Frontal cortex (tissue), 4 donors: ENCODE measurements around the gene SDK1. TPM values are rescaled to one million over a fixed set of nuclear protein-coding genes. Genes with fewer than 3 reads are reported as not detected.
A peak's percentile ranks its signal among the peaks of the same experiment; 100 is the strongest.

Experiments
- DNase-seq, 2 donors: peaks; one replicate each; pipeline ENCODE4 v3.0.0; 2012; ENCODE audit warnings: low spot score in 2 of 2
- FAIRE-seq: peaks from 2 replicates; lab custom pipeline; 2012; peaks lifted over from hg19 to GRCh38; lab: Jason Lieb, UNC
- total RNA-seq: library from RNA; depleted of rRNA; stranded (reverse); fragments of >200 nt; gene quantifications from one replicate; pipeline ENCODE4 v1.2.3, GENCODE V29; 2014
- donor health status: control.
- donor health status: control.
- donor health status: control.

SDK1 gene
- total RNA-seq, 1 donor from 2014 or later: 33.0 TPM

DNA sequence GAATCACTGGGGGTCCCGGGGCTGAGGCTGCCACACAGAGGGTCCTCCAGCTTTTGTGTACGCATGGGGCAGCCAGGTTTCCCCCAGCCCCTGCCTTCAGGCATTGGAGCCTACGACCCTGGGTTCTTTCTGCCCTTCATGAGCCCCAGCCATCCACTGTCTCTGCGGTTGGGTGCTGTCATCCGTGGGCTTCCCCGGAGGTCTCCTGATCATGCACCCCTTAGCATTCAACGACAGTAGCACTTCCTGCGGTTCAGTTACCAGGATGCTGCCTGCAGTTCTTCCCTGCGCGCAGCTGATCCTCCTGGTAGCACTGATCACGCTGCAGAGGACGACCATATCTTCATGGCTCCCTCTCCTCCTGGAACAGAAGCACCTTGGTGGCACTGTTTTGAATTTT lies 676.3 kb downstream of the SDK1 start:
- DNase-seq (no peak), FAIRE-seq (no peak)

DNA sequence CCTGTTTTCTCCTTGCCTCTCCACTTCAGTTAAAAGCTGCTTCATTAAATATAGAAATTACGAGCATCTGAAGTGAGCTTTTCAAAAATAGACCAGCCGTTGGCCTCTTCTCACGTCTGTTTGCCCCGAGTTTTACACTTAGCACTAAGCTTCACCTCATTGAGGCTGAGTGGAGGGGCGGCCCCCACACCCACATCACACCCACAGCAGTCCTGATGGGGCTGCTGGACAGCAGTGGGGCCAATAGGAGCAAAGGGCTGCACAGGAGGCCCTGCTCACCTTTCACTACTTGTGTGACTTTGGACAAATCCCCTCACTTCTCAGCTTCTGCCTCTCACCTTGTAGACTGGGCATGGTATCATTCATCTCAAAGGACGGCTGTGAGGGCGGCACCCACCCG lies 677.8 kb downstream of the SDK1 start:
- DNase-seq (no peak), FAIRE-seq (no peak)

DNA sequence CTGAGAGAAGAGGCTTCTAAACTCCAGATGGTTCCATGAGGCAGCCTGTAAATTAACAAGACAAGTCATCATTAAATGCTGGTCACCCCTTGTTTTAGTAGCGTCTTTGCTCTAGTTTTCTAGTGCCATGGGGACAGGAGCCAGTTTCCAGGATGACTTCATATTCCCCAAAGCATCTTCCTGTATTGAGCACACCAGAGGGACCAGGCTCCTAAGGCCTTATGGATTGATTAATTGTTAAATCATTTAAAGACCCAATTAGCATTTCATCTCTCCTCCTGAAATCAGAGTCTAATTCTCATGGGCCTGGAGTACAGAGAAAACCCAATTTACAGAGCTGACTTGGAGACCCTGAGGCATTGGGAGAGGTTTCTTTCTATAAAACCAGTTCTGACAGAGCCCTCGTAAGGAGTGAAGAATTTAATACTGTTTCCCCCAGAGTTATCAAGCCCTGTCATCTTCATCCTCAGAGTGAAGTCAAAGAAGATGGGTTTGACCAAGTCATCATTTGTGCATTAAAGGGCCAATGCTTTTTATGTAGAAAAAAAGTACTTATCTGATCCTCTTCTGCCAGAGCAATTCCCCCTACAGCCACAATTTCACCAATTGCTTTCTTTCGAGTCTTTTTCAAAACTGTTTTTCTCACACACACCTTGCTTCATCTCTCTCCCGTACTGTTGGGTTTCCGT lies 678.7 kb downstream of the SDK1 start:
- DNase-seq (no peak), FAIRE-seq (no peak)

- no peak for DNase-seq
- no peak for FAIRE-seq
Observed at GRCh38 chr7:3980300-3980643, 679.2 kb downstream of the SDK1 start.

DNA sequence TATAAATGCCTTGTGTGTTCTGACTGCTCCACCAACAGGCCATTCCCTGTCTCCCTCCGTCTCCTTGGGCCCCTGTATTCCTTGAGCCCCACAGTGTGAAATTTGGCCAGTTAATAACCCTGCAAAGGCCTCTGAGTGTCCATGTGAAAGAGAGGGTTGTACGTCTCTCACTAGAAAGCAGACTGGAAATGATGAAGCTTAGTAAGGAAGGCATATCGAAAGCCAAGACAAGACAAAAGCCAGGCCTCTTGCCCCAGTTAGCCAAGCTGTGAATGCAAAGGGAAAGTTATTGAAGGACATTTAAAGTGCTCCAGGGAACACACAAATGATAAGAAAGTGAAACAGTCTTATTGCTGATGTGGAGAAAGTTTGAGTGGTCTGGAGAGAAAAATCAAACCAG lies 680.2 kb downstream of the SDK1 start:
- DNase-seq (no peak), FAIRE-seq (no peak)

DNA sequence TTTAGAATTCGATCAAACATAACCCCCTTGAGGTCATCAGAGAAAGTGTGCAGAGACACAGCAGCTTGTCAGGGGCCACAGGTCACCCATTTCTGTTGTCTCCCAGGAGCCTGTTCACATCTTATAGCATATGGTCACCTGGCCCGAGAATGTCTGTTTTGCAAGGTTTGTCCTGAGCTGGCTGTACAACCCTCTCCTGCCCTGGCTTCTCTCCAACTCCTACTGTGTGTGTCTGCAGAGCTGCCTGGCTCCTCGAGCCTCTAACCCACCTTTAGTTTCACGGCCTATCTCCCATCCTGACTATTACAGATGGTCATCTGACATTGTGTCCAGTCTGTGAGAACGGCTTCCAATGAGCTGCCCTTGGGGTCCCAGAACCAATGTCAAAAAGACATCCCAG lies 683.4 kb downstream of the SDK1 start:
- FAIRE-seq (no peak), DNase-seq (no peak)

DNA sequence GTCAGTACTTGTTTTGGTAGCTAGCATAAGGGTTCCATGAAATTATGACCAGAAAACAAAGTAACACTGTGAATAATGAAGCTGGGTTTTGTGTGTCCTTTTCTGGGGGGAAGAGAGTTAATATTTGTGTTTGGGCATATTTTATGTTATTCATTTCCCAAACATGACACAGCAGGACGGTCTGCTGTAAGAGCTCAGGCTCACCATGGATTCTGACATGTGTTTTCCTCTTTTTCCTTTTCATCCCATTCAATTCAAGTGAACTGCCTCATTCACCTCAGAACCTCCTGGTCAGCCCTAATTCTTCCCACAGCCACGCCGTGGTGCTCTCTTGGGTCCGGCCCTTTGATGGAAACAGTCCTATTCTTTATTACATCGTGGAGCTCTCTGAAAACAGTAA lies 685.9 kb downstream of the SDK1 start:
- no peak for FAIRE-seq

DNA sequence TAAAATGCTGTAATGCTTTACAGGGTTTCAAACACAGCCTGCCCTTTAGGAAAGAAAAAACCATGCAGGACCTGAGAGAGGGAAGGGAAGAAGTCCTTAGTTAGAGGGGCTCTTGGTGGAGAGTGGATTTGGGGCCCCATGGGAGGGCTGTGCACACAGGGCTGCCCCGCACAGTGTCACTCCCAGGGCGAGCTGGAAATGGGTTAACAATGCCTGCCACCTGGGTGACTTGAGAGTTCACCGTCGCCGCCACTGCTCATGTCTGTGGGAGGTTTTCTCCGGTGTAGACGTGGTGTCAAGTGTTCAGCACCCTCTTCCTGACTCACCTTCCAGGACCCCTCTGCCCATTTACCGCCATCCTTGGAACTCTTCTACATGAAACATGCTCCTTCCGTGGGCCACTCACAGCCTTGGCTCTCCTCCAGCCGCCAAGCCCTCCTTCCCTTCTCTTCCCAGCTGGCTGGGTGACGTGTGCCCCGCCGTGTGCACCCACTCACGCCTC lies 686.4 kb downstream of the SDK1 start:
- DNase-seq (no peak), FAIRE-seq (no peak)

More for the DNA sequence above, 685.9 kb downstream of the SDK1 start:
- DNase-seq: no peak

DNA sequence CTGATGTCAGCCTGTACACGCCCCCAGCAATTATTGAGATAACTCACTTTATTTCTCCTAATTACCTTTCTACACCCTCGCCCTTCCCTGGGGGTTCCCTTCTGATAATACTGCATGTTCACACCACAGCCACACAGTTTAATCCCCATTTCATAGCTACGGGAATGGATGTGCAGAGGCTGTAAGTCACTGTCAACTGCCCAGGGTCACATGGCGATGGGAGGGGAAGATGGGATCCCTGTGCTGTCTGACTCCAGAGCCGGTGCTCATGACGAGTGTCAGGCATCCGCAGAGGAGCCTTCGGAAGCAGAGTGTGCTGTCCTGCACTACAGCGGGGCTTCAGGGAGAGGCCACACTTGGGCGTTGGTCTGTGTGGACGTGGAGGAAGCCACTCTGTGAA lies 688.7 kb downstream of the SDK1 start:
- FAIRE-seq: no peak
- DNase-seq: no peak

DNA sequence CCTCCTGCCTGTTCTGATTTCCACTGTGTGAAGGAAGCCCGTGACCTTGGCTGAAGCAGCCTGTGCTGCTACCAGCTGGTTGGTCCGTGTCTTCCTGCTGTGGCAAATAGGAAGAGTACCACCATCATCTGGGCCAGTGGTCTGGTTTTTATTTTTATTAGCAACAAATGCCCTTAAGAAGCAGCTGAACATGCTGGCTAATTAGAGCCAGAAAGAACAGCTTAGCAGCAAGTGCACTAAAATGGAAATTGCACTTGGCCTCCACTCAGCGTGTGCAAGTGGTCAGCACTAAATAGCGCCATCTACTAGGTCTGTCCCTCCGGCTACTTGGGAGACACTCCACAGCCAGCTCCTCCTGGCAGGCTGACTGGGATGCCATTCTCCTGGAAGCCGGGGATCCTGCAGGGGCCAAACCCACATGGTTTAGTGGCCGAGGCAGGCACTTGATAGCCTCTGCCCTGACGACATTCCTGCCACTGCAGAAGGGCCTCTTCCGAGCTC lies 690.7 kb downstream of the SDK1 start:
- FAIRE-seq: no peak
- DNase-seq: peak in 1 of 2 donors; percentile 15

GRCh38 chr7:3992841-3993240 lies 691.8 kb downstream of the SDK1 start:
- FAIRE-seq: no peak
- no peak for DNase-seq

DNA sequence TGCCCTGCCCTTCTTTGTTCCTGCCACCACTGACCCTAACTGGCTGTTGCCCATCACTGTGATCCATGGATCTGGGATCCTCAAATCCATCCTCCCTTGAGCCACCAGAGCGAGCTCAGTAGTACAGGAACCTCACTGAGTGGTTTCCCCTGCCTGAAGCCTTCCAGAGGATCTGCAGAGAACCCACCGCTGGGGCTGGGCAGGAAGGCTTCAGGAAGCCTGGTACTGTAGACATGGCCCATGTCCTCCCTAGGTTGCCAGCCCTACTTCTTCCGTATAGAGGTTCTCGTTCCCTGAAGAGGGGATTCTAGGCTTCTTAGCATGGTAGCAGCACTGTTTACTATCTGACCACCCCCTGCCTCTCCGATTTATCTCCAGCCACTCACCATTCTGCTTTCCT lies 693.7 kb downstream of the SDK1 start:
- DNase-seq: no peak
- FAIRE-seq: no peak

GRCh38 chr7:3995187-3995586 lies 694.1 kb downstream of the SDK1 start:
- FAIRE-seq: no peak
- no peak for DNase-seq

GRCh38 chr7:3998060-3998459 lies 697.0 kb downstream of the SDK1 start:
- no peak for FAIRE-seq

DNA sequence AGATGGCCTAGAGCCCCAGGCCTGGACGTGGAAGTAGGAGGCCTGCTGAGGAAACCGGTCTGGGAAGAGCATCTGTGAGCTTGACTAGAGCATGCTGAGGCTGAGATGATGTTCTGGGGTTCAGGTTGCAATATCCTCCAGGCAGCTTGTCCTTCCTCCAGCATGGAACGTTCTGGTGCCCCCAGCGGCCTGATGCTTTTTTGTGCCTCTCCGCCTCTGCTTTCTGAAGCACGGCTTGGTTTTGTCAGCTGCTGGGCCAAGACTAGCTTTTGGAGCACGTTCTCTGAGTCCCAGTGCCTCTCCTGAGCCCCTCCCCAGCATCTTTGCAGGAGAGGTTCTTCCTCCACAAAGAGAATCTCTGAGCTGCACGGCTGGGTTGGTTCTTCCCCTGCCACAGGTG lies 699.1 kb downstream of the SDK1 start:
- DNase-seq (no peak), FAIRE-seq (no peak)

More at GRCh38 chr7:3998060-3998459, 697.0 kb downstream of the SDK1 start:
- no peak for DNase-seq

DNA sequence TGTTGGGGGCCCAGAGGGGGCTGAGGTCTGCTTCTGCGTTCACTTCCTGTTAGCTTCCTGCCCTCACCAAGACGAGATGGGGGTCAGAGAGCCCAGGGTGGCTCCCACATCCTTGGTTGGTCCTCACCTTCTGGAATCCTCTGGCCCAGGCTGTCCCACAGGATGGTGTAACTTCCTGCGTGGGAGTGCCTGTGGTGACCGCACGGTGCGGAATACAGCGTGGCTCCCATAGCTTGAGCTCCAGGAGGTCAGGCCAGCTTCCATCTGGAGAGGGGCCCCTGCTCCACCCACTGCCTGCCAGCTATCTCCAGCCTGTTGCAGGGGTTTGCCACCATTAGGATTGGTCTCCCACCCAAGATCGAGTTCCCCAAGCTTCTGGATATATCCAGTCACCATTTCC lies 699.9 kb downstream of the SDK1 start:
- no peak for FAIRE-seq

GRCh38 chr7:4001742-4002141 lies 700.7 kb downstream of the SDK1 start:
- DNase-seq (no peak), FAIRE-seq (no peak)

More for the DNA sequence above, 699.9 kb downstream of the SDK1 start:
- no peak for DNase-seq

GRCh38 chr7:4003503-4003902 lies 702.5 kb downstream of the SDK1 start:
- FAIRE-seq (no peak), DNase-seq (no peak)

- no peak for FAIRE-seq
- DNase-seq: no peak
Observed at GRCh38 chr7:4006687-4007086, 705.6 kb downstream of the SDK1 start.

- FAIRE-seq (no peak), DNase-seq (no peak)
Observed at GRCh38 chr7:4009211-4010060, 708.4 kb downstream of the SDK1 start.

DNA sequence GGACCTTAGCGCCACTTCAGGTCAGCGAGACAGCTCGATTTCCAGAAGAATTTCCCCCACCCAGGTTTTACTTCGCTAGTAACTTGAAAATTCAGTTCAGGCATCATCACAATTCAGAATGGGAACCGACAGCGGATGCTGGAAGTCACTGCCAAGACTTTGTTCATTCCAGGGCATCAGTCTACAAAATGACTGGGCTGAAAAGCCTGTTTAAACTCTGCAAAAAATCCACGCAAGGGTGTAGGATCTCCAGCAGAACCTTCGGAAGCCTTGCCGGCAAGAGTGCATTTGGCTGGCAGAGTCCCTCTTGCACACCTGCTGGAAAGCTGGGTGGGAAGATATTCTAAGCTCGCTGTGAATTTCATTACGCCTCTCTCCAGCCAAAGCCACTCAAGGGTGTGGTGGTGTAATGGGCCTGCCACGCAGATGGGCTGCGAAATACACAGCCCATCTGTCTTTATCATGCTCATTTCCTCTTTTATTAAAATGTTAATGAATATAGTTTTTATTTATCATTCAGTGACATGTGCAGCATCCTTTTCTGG lies 709.1 kb downstream of the SDK1 start:
- no peak for FAIRE-seq

More for the DNA sequence above, 709.1 kb downstream of the SDK1 start:
- DNase-seq: no peak
